ENCODE results near the gene GNAO1.

DNA sequence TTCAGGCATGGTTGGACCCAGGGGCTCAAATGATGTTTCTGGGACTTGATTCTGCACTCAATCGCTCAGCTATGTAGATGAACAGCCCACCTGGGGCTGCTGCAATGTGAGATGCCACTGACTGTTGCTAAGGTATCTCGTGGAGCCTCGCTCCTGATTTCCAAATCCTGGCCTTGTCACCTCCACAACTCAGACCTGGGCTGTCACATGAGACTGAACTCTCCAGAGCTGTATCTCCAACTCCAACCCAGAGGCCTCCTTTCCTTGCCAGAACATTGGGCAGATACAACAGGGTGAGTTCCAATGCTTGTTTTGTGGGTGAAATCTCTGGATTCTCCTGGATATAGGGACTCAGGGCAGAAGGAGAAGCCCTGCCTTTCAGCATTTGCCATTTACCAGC is 79.5 kb downstream of the GNAO1 start:
- TF ChIP-seq CTCF (IDR thresholded peaks at IDR 0.05) (no peak), POLR2A (IDR thresholded peaks at IDR 0.05) (no peak), POLR2AphosphoS5 (IDR thresholded peaks at IDR 0.05) (no peak)
